ENCODE data around the gene XIST. TPM values are rescaled to one million over a fixed set of nuclear protein-coding genes. Genes with fewer than 3 reads are reported as not detected.

XIST gene
- total RNA-seq, 1 experiment from 2014 or later: 0.24 TPM

GRCh38 chrX:73831500-73831899 lies 21.0 kb downstream of the XIST start:
- no peaks in the 10 kb centered on the region for H3F3A ChIP-seq (ENCODE audit: insufficient read depth, low read depth)
- H3K79me2 ChIP-seq (ENCODE audit: low read depth): no peaks in the 10 kb centered on the region
- no peak overlapping the region for H3K4me3 ChIP-seq
- H3K4me2 ChIP-seq: no peak overlapping the region
- H3K27ac ChIP-seq: no peak overlapping the region
- TF ChIP-seq, protein P1, sequence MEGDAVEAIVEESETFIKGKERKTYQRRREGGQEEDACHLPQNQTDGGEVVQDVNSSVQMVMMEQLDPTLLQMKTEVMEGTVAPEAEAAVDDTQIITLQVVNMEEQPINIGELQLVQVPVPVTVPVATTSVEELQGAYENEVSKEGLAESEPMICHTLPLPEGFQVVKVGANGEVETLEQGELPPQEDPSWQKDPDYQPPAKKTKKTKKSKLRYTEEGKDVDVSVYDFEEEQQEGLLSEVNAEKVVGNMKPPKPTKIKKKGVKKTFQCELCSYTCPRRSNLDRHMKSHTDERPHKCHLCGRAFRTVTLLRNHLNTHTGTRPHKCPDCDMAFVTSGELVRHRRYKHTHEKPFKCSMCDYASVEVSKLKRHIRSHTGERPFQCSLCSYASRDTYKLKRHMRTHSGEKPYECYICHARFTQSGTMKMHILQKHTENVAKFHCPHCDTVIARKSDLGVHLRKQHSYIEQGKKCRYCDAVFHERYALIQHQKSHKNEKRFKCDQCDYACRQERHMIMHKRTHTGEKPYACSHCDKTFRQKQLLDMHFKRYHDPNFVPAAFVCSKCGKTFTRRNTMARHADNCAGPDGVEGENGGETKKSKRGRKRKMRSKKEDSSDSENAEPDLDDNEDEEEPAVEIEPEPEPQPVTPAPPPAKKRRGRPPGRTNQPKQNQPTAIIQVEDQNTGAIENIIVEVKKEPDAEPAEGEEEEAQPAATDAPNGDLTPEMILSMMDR (conservative IDR thresholded peaks at IDR 0.05): no peak
- no peak for TF ChIP-seq EZH2 (IDR thresholded peaks at IDR 0.05; ENCODE audit: low read depth)
- POLR2A ChIA-PET (ENCODE audit: unreplicated experiment): no interaction called here
- peaks cover 26% of the 10 kb centered on the region for H3K27me3 ChIP-seq (ENCODE audit: insufficient read depth, low read depth)
- H3K9me3 ChIP-seq (ENCODE audit: insufficient read depth, low read depth): no peaks in the 10 kb centered on the region
- no peaks in the 10 kb centered on the region for H3K9me2 ChIP-seq (ENCODE audit: insufficient read depth)
- no peak overlapping the region for H2AFZ ChIP-seq
- intact Hi-C loops (cut with micrococcal nuclease; ENCODE audit: unreplicated experiment): no loop called here
- no peaks in the 10 kb centered on the region for H3K36me3 ChIP-seq (ENCODE audit: low read depth)
- no peaks in the 10 kb centered on the region for H3K4me1 ChIP-seq (replicated peaks; ENCODE audit: insufficient read depth)
- no TSS peak for BruUV-seq (replicated peaks)
- no peaks in the 10 kb centered on the region for H4K20me1 ChIP-seq (ENCODE audit: insufficient read depth)
- CTCF ChIA-PET: no interaction called here
- DNase-seq: no peak

DNA sequence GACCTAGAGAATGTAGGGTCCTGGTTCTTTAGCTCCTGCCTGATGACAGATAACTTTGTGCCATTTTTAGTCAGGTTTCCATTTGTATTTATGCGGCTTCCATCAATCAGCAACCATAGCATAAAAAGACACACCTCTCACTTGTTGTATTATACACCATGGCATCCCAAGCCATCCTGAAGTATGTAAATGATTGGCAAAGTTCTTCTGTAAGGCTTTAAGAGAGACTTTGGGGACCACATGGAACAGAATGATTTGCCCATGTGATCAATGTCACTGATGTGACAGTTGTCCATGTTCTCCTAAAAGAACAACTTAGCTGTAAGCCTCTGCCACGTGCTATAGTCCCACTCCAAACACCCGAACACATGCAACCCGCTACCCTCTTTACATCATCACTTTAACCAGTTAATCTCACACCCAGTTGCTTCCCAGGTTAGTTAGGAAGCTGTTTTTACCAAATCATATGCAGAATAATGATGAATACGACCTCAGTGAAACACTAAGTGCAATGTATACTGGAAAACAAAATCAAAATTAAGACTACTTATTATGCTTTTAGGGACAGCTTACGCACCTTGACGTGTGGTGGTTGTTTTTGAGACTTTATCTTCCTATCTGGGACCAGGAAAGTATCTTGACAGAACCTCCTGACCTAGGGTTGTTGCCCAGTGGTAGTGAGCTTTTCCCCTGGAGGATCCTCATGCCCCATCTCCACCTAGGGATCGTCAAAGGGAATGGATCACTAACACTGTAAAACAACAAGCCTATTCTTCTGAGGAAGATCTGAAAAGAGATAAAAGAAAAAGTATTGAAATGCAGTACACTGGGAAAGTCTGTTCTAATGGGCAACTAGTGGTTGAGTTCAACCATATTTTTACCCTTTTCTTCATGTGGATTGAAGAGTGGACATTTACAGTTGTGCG lies 21.8 kb downstream of the XIST start:
- DNase-seq: no peak
- no peaks in the 10 kb centered on the region for H3F3A ChIP-seq (ENCODE audit: insufficient read depth, low read depth)
- H3K27ac ChIP-seq: no peak overlapping the region
- peaks cover 26% of the 10 kb centered on the region for H3K27me3 ChIP-seq (ENCODE audit: insufficient read depth, low read depth)
- BruUV-seq (replicated peaks): no TSS peak
- H3K4me2 ChIP-seq: no peak overlapping the region
- no peaks in the 10 kb centered on the region for H4K20me1 ChIP-seq (ENCODE audit: insufficient read depth)
- TF ChIP-seq EZH2 (IDR thresholded peaks at IDR 0.05; ENCODE audit: low read depth): no peak
- TF ChIP-seq, protein P1 (conservative IDR thresholded peaks at IDR 0.05): no peak
- H3K4me1 ChIP-seq (replicated peaks; ENCODE audit: insufficient read depth): no peaks in the 10 kb centered on the region
- intact Hi-C loops (cut with micrococcal nuclease; ENCODE audit: unreplicated experiment): no loop called here
- no peaks in the 10 kb centered on the region for H3K9me2 ChIP-seq (ENCODE audit: insufficient read depth)
- no peaks in the 10 kb centered on the region for H3K79me2 ChIP-seq (ENCODE audit: low read depth)
- no peaks in the 10 kb centered on the region for H3K36me3 ChIP-seq (ENCODE audit: low read depth)
- no peak overlapping the region for H3K4me3 ChIP-seq
- CTCF ChIA-PET: no interaction called here
- no peak overlapping the region for H2AFZ ChIP-seq
- POLR2A ChIA-PET (ENCODE audit: unreplicated experiment): no interaction called here
- H3K9me3 ChIP-seq (ENCODE audit: insufficient read depth, low read depth): no peaks in the 10 kb centered on the region

GRCh38 chrX:73829890-73830466 lies 22.5 kb downstream of the XIST start:
- no TSS peak for BruUV-seq (replicated peaks)
- peaks cover 23% of the 10 kb centered on the region for H3K27me3 ChIP-seq (ENCODE audit: insufficient read depth, low read depth)
- ChIA-PET POLR2A (ENCODE audit: unreplicated experiment) (no interaction called here), CTCF (no interaction called here)
- H3K9me3 ChIP-seq (ENCODE audit: insufficient read depth, low read depth): no peaks in the 10 kb centered on the region
- TF ChIP-seq, protein P1 (conservative IDR thresholded peaks at IDR 0.05): no peak
- no peak for TF ChIP-seq EZH2 (IDR thresholded peaks at IDR 0.05; ENCODE audit: low read depth)
- intact Hi-C loops (cut with micrococcal nuclease; ENCODE audit: unreplicated experiment): no loop called here
- H3K27ac ChIP-seq: no peak overlapping the region
- H3K79me2 ChIP-seq (ENCODE audit: low read depth): no peaks in the 10 kb centered on the region
- no peak overlapping the region for H3K4me3 ChIP-seq
- H3K36me3 ChIP-seq (ENCODE audit: low read depth): no peaks in the 10 kb centered on the region
- H3F3A ChIP-seq (ENCODE audit: insufficient read depth, low read depth): no peaks in the 10 kb centered on the region
- H3K9me2 ChIP-seq (ENCODE audit: insufficient read depth): no peaks in the 10 kb centered on the region
- no peaks in the 10 kb centered on the region for H4K20me1 ChIP-seq (ENCODE audit: insufficient read depth)
- no peak overlapping the region for H2AFZ ChIP-seq
- H3K4me1 ChIP-seq (replicated peaks; ENCODE audit: insufficient read depth): no peaks in the 10 kb centered on the region
- no peak overlapping the region for H3K4me2 ChIP-seq
- DNase-seq: no peak
